Lung (tissue), 12 donors: ENCODE data around the gene FAM124A. TPM values are rescaled to one million over a fixed set of nuclear protein-coding genes. Genes with fewer than 3 reads are reported as not detected.

Experiments used
- ATAC-seq: fragments of 200-7000 bp; cut with Tn5 transposase; one replicate; pipeline ENCODE4 v1.9.1; 2020; ENCODE audit warnings: moderate number of reproducible peaks; ENCODE audit not compliant: insufficient read depth, low FRiP score
- DNase-seq, 3 donors: peaks; one replicate each; pipeline ENCODE4 v3.0.0-alpha.2; 2013 to 2017
- H3K27ac ChIP-seq, 2 donors: one replicate each; pipeline ENCODE4 v1.5.1; 2013; ENCODE audit warnings: mild to moderate bottlenecking in 2 of 2, moderate library complexity in 2 of 2, control low read depth in 1 of 2, inconsistent platforms in 1 of 2, low read depth in 1 of 2, low read length in 1 of 2
- H3K27me3 ChIP-seq, 3 donors: one replicate each; pipeline ENCODE4 v1.5.1; 2013; ENCODE audit warnings: low read length in 2 of 3; ENCODE audit not compliant: control insufficient read depth in 3 of 3, insufficient read depth in 3 of 3
- H3K36me3 ChIP-seq, 4 donors: one replicate each; pipeline ENCODE4 v1.5.1; 2013; ENCODE audit warnings: low read length in 4 of 4, mild to moderate bottlenecking in 1 of 4, moderate library complexity in 1 of 4; ENCODE audit not compliant: control insufficient read depth in 4 of 4, insufficient read depth in 4 of 4
- H3K4me1 ChIP-seq, 5 donors: one replicate each; pipeline ENCODE4 v1.5.1; 2013; ENCODE audit warnings: low read length in 5 of 5, mild to moderate bottlenecking in 2 of 5, moderate library complexity in 1 of 5; ENCODE audit not compliant: control insufficient read depth in 5 of 5, insufficient read depth in 5 of 5
- H3K4me3 ChIP-seq: one replicate; pipeline ENCODE4 v1.5.1; 2013; ENCODE audit warnings: mild to moderate bottlenecking, control low read depth, moderate library complexity
- H3K9ac ChIP-seq, 2 donors: one replicate each; pipeline ENCODE4 v1.5.1; 2013; ENCODE audit warnings: low read length in 2 of 2, control low read depth in 1 of 2; ENCODE audit not compliant: insufficient read depth in 1 of 2
- H3K9me3 ChIP-seq, 4 donors: one replicate each; pipeline ENCODE4 v1.5.1; 2013; ENCODE audit warnings: low read length in 3 of 4, mild to moderate bottlenecking in 1 of 4, moderate library complexity in 1 of 4; ENCODE audit not compliant: control insufficient read depth in 4 of 4, insufficient read depth in 3 of 4
- CTCF ChIP-seq: IDR thresholded peaks from 2 replicates; pipeline ENCODE4 v1.5.1; 2012; ENCODE audit warnings: mild to moderate bottlenecking; ENCODE audit errors: control extremely low read depth, extremely low read depth
- WGBS, 2 donors: extraction: QIAGEN DNeasy Blood & Tissue Kit; methylation state at CpG; one replicate each; pipeline ENCODE4 v1.1.7; 2013; 5-methylcytosine and 5-hydroxymethylcytosine counted together
- polyA plus RNA-seq, 2 donors: library from polyadenylated mRNA; stranded (reverse); fragments of 200-250 nt; gene quantifications; one replicate each; pipeline ENCODE4 v1.2.1, GENCODE V29; 2013
- total RNA-seq, 2 donors: library from RNA; depleted of rRNA in 1 of 2; stranded (reverse); fragments of >200 nt in 1 of 2; gene quantifications; one replicate each; pipeline ENCODE4 v1.2.1, GENCODE V29; 2014 to 2021
- donor health status: control.
- donor health status: control.
- donor health status: Bipolar disorder and iron deficiency.
- donor health status: healthy.
- donor health status: DM: yes; HTN: yes; CAD: no.

FAM124A gene
- total and polyA plus RNA-seq, 4 donors: 0.87 to 2.9 (median 1.7) TPM

DNA sequence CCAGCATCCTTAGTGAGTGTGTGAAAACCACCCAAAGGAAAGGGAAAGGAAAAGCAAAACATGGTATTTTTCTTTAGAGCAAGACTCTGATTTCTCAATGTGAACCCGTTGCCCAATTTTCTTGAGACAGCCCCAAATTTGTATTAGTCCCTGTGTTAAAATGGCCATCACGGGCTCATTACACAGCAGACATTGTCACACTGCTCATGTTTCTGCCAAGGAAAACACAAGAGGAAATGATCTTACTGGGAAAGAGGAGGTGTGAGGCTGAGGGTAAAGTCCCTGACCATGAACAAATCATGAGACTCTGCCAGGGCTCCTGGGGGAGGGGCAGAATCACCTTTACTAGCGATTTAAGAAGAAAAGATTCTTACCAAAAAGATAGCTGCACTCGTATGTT is 54.4 kb downstream of the FAM124A start:
- ATAC-seq (no peak), DNase-seq (no peak)
- Histone ChIP-seq H3K4me1 (peaks cover 0 to 8% (median 5%) of the 10 kb centered on the region in 5 donors), H3K4me3 (no peak overlapping the region), H3K9ac (no peak overlapping the region), H3K27me3 (no peaks in the 10 kb centered on the region), H3K36me3 (peaks cover 0 to 5% (median 3%) of the 10 kb centered on the region in 4 donors), H3K9me3 (no peaks in the 10 kb centered on the region), H3K27ac (no peak overlapping the region)
- WGBS, 2 donors: 56 to 85% methylated on average over 4 of the region's 4 CpGs
- no peak for TF ChIP-seq CTCF

- ATAC-seq (no peak), DNase-seq (no peak)
- H3K4me1 ChIP-seq: peaks cover 0 to 3% (median 0%) of the 10 kb centered on the region in 5 donors
- no peaks in the 10 kb centered on the region for H3K27me3 ChIP-seq
- H3K9ac ChIP-seq: no peak overlapping the region
- H3K36me3 ChIP-seq: peaks cover 0 to 5% (median 3%) of the 10 kb centered on the region in 4 donors
- no peaks in the 10 kb centered on the region for H3K9me3 ChIP-seq
- 80 to 86% methylated on average over 4 of the region's 4 CpGs for WGBS, 2 donors
- no peak for TF ChIP-seq CTCF
- no peak overlapping the region for H3K27ac ChIP-seq
- H3K4me3 ChIP-seq: no peak overlapping the region
Measured at GRCh38 chr13:51277928-51278327, 55.7 kb downstream of the FAM124A start.

DNA sequence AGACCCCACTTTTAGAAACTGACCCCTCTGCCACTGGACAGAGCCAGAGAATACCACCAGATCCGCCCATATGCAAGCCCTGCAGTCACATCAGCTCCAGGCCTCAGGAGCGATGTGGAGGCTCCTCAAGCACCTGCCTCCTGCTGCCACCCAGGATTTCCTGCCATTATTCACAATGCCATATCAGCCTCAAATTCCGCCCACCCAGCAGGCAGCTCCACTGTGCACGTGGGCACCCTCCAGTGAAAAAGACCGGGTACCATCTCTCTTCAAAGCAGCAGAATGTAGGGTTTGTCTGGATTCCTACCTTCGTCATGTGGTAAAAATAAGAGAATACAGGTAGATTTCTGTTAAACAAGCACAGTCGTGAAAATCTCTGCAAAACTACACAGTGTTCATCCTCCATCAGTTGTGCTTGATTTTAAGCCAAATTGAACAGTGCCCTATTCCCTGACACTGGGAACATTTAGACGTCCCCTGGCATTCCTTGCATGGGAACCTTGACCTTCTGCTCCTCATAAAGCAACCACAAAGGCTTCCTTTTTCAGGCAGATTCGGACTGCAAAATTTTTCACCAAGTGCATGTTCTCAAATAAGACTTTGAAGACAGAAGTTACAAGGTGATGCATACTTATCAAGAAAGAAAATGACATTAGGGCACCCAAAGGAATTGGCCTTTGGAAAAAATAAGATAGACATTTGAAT is 56.4 kb downstream of the FAM124A start:
- Histone ChIP-seq H3K4me1 (peaks cover 0 to 6% (median 0%) of the 10 kb centered on the region in 5 donors), H3K9ac (no peak overlapping the region), H3K4me3 (no peak overlapping the region), H3K27me3 (no peaks in the 10 kb centered on the region), H3K9me3 (no peaks in the 10 kb centered on the region), H3K27ac (no peak overlapping the region), H3K36me3 (peaks cover 0 to 5% (median 3%) of the 10 kb centered on the region in 4 donors)
- WGBS, 2 donors: 57 to 67% methylated on average over 9 of the region's 9 CpGs
- ATAC-seq (no peak), DNase-seq (no peak)
- TF ChIP-seq CTCF: no peak
